GM12878 (cell line): Measurements from ENCODE around the gene IQCH. TPM values are rescaled to one million over a fixed set of nuclear protein-coding genes. Genes with fewer than 3 reads are reported as not detected.

ENCODE experiments used
- ATAC-seq: fragments of 200-7000 bp; cut with Tn5 transposase; 3 replicates; pipeline ENCODE4 v1.9.1; 2020; ENCODE audit warnings: mild to moderate bottlenecking, moderate library complexity
- BruUV-seq: library from RNA; stranded (reverse); fragments of 400-500 nt; replicated peaks from 2 replicates; lab custom pipeline; 2021; lab: Mats Ljungman, UMichigan
- CTCF ChIA-PET: fragments of 300-600 bp; sonication (Branson Sonifier 250); formaldehyde crosslinking; extraction: SDS; loops from one replicate; lab custom pipeline; 2021; ENCODE audit warnings: inconsistent platforms; lab: Yijun Ruan, JAX
- POLR2A ChIA-PET: fragments of 350-600 bp; formaldehyde crosslinking; extraction: SDS; loops from one replicate; lab custom pipeline; 2021; ENCODE audit warnings: inconsistent platforms; lab: Charles Lee
- RAD21 ChIA-PET: fragments of 300-600 bp; sonication (Branson Sonifier 250); formaldehyde crosslinking; loops from one replicate; lab custom pipeline; 2023; ENCODE audit warnings: antibody characterized with exemption; ENCODE audit not compliant: unreplicated experiment; lab: Charles Lee
- SMC1A ChIA-PET: fragments of 300-600 bp; sonication (Branson Sonifier 250); formaldehyde crosslinking; loops from one replicate; lab custom pipeline; 2023; ENCODE audit not compliant: unreplicated experiment, uncharacterized antibody; lab: Charles Lee
- DNase-seq: peaks from one replicate; pipeline ENCODE4 v3.0.0-alpha.2; 2011; ENCODE audit warnings: low read depth, low spot score
- FAIRE-seq: peaks from 3 replicates; lab custom pipeline; 2011; peaks lifted over from hg19 to GRCh38; lab: Jason Lieb, UNC
- H2AFZ ChIP-seq: 2 replicates; pipeline ENCODE4 v1.6.0; 2011; ENCODE audit warnings: low read depth, low read length, control low read depth; ENCODE audit not compliant: control insufficient read depth
- H3K27ac ChIP-seq: 2 replicates; pipeline ENCODE4 v1.5.1; 2011; ENCODE audit warnings: control low read depth; ENCODE audit not compliant: control insufficient read depth, insufficient read depth
- H3K27me3 ChIP-seq, 2 experiments: replicated peaks in 1 of 2; 2 replicates each; pipeline versions ENCODE4 v1.6.0 to v1.6.1; 2011; ENCODE audit warnings: low read length in 1 of 2; ENCODE audit not compliant: control insufficient read depth in 2 of 2, insufficient read depth in 2 of 2
- H3K36me3 ChIP-seq, 2 experiments: 2 replicates each; pipeline ENCODE4 v1.5.1; 2011; ENCODE audit warnings: low read length in 1 of 2; ENCODE audit not compliant: control insufficient read depth in 2 of 2, insufficient read depth in 2 of 2
- H3K4me1 ChIP-seq: 2 replicates; pipeline ENCODE4 v1.6.1; 2011; ENCODE audit warnings: mild to moderate bottlenecking, low read length, moderate library complexity, mixed read lengths; ENCODE audit not compliant: control insufficient read depth, insufficient read depth
- H3K4me2 ChIP-seq: 2 replicates; pipeline ENCODE4 v1.6.0; 2011; ENCODE audit warnings: control low read depth; ENCODE audit not compliant: control insufficient read depth, insufficient read depth
- H3K4me3 ChIP-seq: fragments of 200-600 bp; sonication (generic); 2 replicates; pipeline ENCODE4 v1.5.1; 2016
- H3K79me2 ChIP-seq: 2 replicates; pipeline ENCODE4 v1.6.0; 2011; ENCODE audit warnings: low read length; ENCODE audit not compliant: control insufficient read depth, insufficient read depth
- H3K9ac ChIP-seq: 2 replicates; pipeline ENCODE4 v1.8.0; 2011; ENCODE audit warnings: low read length, control low read depth, mixed read lengths; ENCODE audit not compliant: control insufficient read depth, insufficient read depth
- H3K9me3 ChIP-seq: replicated peaks from 3 replicates; pipeline ENCODE4 v1.5.1; 2011; ENCODE audit warnings: mild to moderate bottlenecking, low read length; ENCODE audit not compliant: control insufficient read depth, insufficient read depth
- H4K20me1 ChIP-seq: 2 replicates; pipeline ENCODE4 v1.6.0; 2011; ENCODE audit not compliant: control insufficient read depth, insufficient read depth
- ATF7 ChIP-seq: fragments of 450-650 bp; IDR thresholded peaks from 2 replicates; pipeline ENCODE4 v1.6.1; 2016; ENCODE audit warnings: low read depth, mild to moderate bottlenecking
- BCL11A ChIP-seq: IDR thresholded peaks from 2 replicates; pipeline ENCODE4 v1.6.1; 2011; ENCODE audit warnings: low read depth, low read length
- CEBPB ChIP-seq, 2 experiments: fragments of 150-350 bp in 1 of 2; IDR thresholded peaks; 2 replicates each; pipeline ENCODE4 v1.6.1; 2012 to 2014; ENCODE audit warnings: low read depth in 2 of 2, low read length in 2 of 2, borderline replicate concordance in 1 of 2, inconsistent platforms in 1 of 2
- CHD2 ChIP-seq: IDR thresholded peaks from 2 replicates; pipeline ENCODE4 v1.6.1; 2011; ENCODE audit warnings: low read depth, low read length, improper control_type of control experiment, borderline replicate concordance
- HDAC6 ChIP-seq: fragments of 200-600 bp; sonication (generic); IDR thresholded peaks from one replicate; pipeline ENCODE4 v1.8.0; 2017; ENCODE audit warnings: antibody characterized with exemption; ENCODE audit not compliant: unreplicated experiment
- MAX ChIP-seq: IDR thresholded peaks from 2 replicates; pipeline ENCODE4 v1.6.1; 2012; ENCODE audit warnings: low read depth, low read length, improper control_type of control experiment
- NFXL1 ChIP-seq: fragments of 450-650 bp; IDR thresholded peaks from 2 replicates; pipeline ENCODE4 v1.6.1; 2017; ENCODE audit warnings: antibody characterized with exemption, mild to moderate bottlenecking, borderline replicate concordance
- POLR2A ChIP-seq: IDR thresholded peaks from 2 replicates; pipeline ENCODE4 v1.6.1; 2011; ENCODE audit warnings: low read depth, mild to moderate bottlenecking, low read length
- RB1 ChIP-seq: fragments of 450-650 bp; formaldehyde crosslinking; IDR thresholded peaks from 2 replicates; pipeline ENCODE4 v1.6.1; 2017; ENCODE audit warnings: mild to moderate bottlenecking, borderline replicate concordance
- SRF ChIP-seq, 2 experiments: IDR thresholded peaks; 2 replicates each; pipeline ENCODE4 v1.6.1; 2011; ENCODE audit warnings: low read depth in 2 of 2, low read length in 2 of 2, mild to moderate bottlenecking in 1 of 2, moderate library complexity in 1 of 2
- STAT3 ChIP-seq: IDR thresholded peaks from 2 replicates; pipeline ENCODE4 v1.6.1; 2011; ENCODE audit warnings: low read depth, low read length, improper control_type of control experiment
- SUZ12 ChIP-seq: fragments of 200-600 bp; sonication (generic); IDR thresholded peaks from one replicate; pipeline ENCODE4 v1.6.1; 2018; ENCODE audit warnings: antibody characterized with exemption, mild to moderate bottlenecking; ENCODE audit not compliant: unreplicated experiment
- TCF3 ChIP-seq: IDR thresholded peaks from 2 replicates; pipeline ENCODE4 v1.6.1; 2012; ENCODE audit warnings: low read depth, mild to moderate bottlenecking, low read length, borderline replicate concordance; ENCODE audit not compliant: insufficient read depth
- WRNIP1 ChIP-seq: IDR thresholded peaks from 2 replicates; pipeline ENCODE4 v1.6.1; 2011; ENCODE audit warnings: low read depth, low read length, improper control_type of control experiment, borderline replicate concordance
- WGBS: methylation state at CpG from one replicate; pipeline ENCODE4 v1.1.6; 2016; ENCODE audit warnings: low lambda C conversion rate; ENCODE audit not compliant: insufficient replicate concordance, insufficient coverage; ENCODE audit errors: missing lambda C conversion rate; 5-methylcytosine and 5-hydroxymethylcytosine counted together
- in situ Hi-C: fragments of 300-500 bp; cut with MboI; formaldehyde crosslinking; loops from 9 replicates; pipeline ENCODE4 v1.14.3; 2018; ENCODE audit warnings: mixed read lengths
- intact Hi-C: fragments of 100-400 bp; cut with micrococcal nuclease; formaldehyde crosslinking; loops from one replicate; pipeline ENCODE4 v1.14.2; 2022; ENCODE audit not compliant: unreplicated experiment
- polyA plus RNA-seq, 11 experiments: library from polyadenylated mRNA; depleted of rRNA in 4 of 11; unstranded in 6 of 11; stranded (reverse) in 5 of 11; fragments of >200 nt; fragmentation: Nextera tagmentation in 4 of 11; fragmentation: Illumina TruSeq in 1 of 11; extraction: Ambion mirVana in 4 of 11; extraction: Trizol in 1 of 11; gene quantifications; 1 replicate in 1 of 11; 2 replicates in 10 of 11; pipeline versions ENCODE4 v1.2.1 to v1.2.3, GENCODE V29; 2011 to 2016; ENCODE audit warnings: inconsistent platforms in 2 of 11, missing spikeins in 2 of 11, low read depth in 1 of 11
- total RNA-seq, 4 experiments: library from RNA; depleted of rRNA in 3 of 4; stranded (reverse); fragments of >200 nt in 3 of 4; fragmentation: Illumina TruSeq in 1 of 4; extraction: Trizol in 1 of 4; gene quantifications; 2 replicates each; pipeline versions ENCODE4 v1.2.1 to v1.2.3, GENCODE V29; 2013 to 2021
- TF ChIP-seq, protein P1 (sequence below): IDR thresholded peaks from 2 replicates; pipeline ENCODE4 v1.6.1; 2011; ENCODE audit warnings: mild to moderate bottlenecking, low read depth, low read length, moderate library complexity; ENCODE audit not compliant: insufficient replicate concordance

IQCH gene
- total and polyA plus RNA-seq, 10 of the 15 experiments (the other 5 are each of a cell fraction or from before 2014, with no cell fraction given) = 0.29 to 1.3 (median 0.99) TPM

- no peak for FAIRE-seq
- 48% methylated on average over 1 of the region's 1 CpG for WGBS
- CTCF ChIA-PET = interaction anchor here (1.2 kb wide), 1 partner anchor 12 kb away, joined by 3 read pairs; no protein-coding TSS in a partner anchor
- Histone ChIP-seq H3K9ac (no peak overlapping the region), H3K9me3 (no peaks in the 10 kb centered on the region)
- no TSS peak for BruUV-seq
- TF ChIP-seq BCL11A (no peak), WRNIP1 (no peak), SRF (IDR thresholded peaks at IDR 0.05; ENCODE audit: low read depth in 2 of 2, low read length in 2 of 2) (no peak), ATF7 (no peak)
- TF ChIP-seq, all 136 proteins: peak for 0
- peaks cover 3 to 9% of the 10 kb centered on the region in 2 experiments for H3K36me3 ChIP-seq
- no peaks in the 10 kb centered on the region for H3K27me3 ChIP-seq
- POLR2A ChIA-PET = no interaction called here
- H3K4me2 ChIP-seq = no peak overlapping the region
- no peak overlapping the region for H3K4me3 ChIP-seq
- DNase-seq (no peak), ATAC-seq (no peak)
- no peak overlapping the region for H3K27ac ChIP-seq
- H3K4me1 ChIP-seq = no peaks in the 10 kb centered on the region
- intact Hi-C loops = no loop called here
- H4K20me1 ChIP-seq = no peaks in the 10 kb centered on the region
- SMC1A ChIA-PET = interaction anchor here (0.7 kb wide), 1 partner anchor 54 kb away, joined by 3 read pairs; no protein-coding TSS in a partner anchor
- no peaks in the 10 kb centered on the region for H3K79me2 ChIP-seq
- RAD21 ChIA-PET = no interaction called here
- H2AFZ ChIP-seq = no peak overlapping the region
- in situ Hi-C loops = no loop called here
Measured at GRCh38 chr15:67227431-67227830, 27.2 kb upstream of the IQCH start.

- Histone ChIP-seq H3K4me3 (no peak overlapping the region), H3K27ac (no peak overlapping the region), H2AFZ (no peak overlapping the region), H3K27me3 (no peaks in the 10 kb centered on the region), H3K79me2 (no peaks in the 10 kb centered on the region), H4K20me1 (no peaks in the 10 kb centered on the region), H3K4me1 (no peaks in the 10 kb centered on the region), H3K9me3 (no peaks in the 10 kb centered on the region), H3K4me2 (no peak overlapping the region), H3K36me3 (peaks cover 5 to 9% of the 10 kb centered on the region in 2 experiments), H3K9ac (no peak overlapping the region)
- intact Hi-C loops = no loop called here
- ATAC-seq = no peak
- ChIA-PET POLR2A (no interaction called here), RAD21 (no interaction called here), SMC1A (interaction anchor here (0.7 kb wide), 1 partner anchor 54 kb away, joined by 3 read pairs; no protein-coding TSS in a partner anchor), CTCF (interaction anchor here (1.2 kb wide), 1 partner anchor 12 kb away, joined by 3 read pairs; no protein-coding TSS in a partner anchor)
- TF ChIP-seq RB1 = no peak
- TF ChIP-seq TCF3 = no peak
- TF ChIP-seq POLR2A = no peak
- no peak for TF ChIP-seq CEBPB (IDR thresholded peaks at IDR 0.05; ENCODE audit: borderline replicate concordance in 1 of 2, low read depth in 2 of 2, low read length in 2 of 2)
- no peak for TF ChIP-seq STAT3
- no peak for TF ChIP-seq CHD2
- TF ChIP-seq HDAC6 = no peak
- no peak for TF ChIP-seq MAX
- TF ChIP-seq SUZ12 = no peak
- TF ChIP-seq NFXL1 = no peak
- TF ChIP-seq, protein P1, sequence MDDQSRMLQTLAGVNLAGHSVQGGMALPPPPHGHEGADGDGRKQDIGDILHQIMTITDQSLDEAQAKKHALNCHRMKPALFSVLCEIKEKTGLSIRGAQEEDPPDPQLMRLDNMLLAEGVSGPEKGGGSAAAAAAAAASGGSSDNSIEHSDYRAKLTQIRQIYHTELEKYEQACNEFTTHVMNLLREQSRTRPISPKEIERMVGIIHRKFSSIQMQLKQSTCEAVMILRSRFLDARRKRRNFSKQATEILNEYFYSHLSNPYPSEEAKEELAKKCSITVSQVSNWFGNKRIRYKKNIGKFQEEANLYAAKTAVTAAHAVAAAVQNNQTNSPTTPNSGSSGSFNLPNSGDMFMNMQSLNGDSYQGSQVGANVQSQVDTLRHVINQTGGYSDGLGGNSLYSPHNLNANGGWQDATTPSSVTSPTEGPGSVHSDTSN = no peak
- WGBS = 94% methylated on average over 1 of the region's 1 CpG
- DNase-seq = no peak
- in situ Hi-C loops = no loop called here
- BruUV-seq = no TSS peak
- no peak for FAIRE-seq
Measured at GRCh38 chr15:67227846-67228245, 26.7 kb upstream of the IQCH start.
